Stimulated activated CD8-positive, alpha-beta memory T cell treated with anti-CD3 and anti-CD28 coated beads, Interleukin-7, amount 100 ng/mL, for 1 hour (primary cell): ENCODE data around the gene PIP5K1C.

Experiments
- DNase-seq, 2 donors: peaks; one replicate each; pipeline ENCODE4 v3.0.0-alpha.2; 2020; ENCODE audit warnings: low read depth in 2 of 2

The PIP5K1C gene

GRCh38 chr19:3693025-3693925 is 7.0 kb downstream of the PIP5K1C start:
- no peak for DNase-seq

DNA sequence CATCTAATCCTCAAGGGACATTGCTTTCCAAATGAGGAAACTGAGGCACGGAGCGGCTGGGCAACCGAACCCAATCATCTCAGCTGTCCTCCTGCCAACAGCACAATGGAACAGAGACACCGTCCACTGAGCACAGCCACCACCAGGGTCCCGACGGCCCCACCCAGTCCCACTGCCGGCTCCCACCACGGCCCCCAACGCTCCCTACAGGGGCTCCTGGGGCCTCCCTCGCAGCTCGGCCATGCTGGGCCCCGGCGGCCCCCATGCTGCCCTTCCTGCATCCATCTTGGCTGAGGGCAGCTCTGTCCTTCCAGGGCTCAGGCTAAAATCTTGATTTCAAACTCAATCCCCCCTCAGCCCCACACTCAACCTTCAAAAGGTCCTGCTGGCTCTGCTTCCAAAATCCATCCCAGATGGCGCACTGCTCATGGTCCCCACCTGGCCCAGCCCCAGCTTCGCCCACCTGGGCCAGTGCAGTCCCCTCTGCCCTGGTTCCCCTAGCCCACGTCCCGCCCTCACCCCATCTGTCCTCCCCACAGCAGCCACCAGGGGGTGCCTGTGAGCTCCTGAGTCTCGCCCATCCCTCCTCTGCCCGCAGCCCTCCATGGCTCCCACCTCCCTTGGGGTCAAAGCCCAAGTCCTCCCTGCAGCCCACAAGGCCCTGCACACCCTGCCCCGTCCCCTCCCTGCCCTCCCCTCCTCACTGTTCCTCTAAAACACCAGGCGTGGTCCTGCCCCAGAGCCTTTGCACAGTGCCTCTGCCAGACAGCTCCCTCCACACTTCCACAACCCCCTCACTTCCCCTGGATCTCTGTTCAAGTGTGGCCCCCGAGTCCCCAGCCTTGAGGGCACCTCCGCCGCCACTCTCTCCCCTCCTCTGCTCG is 7.9 kb downstream of the PIP5K1C start:
- DNase-seq: peak in 1 of 2 donors; percentile 22

GRCh38 chr19:3691726-3692125 is 8.5 kb downstream of the PIP5K1C start:
- no peak for DNase-seq

- no peak for DNase-seq
Observed at GRCh38 chr19:3691372-3691716, 8.9 kb downstream of the PIP5K1C start.

GRCh38 chr19:3690551-3691371 is 9.5 kb downstream of the PIP5K1C start:
- no peak for DNase-seq

DNA sequence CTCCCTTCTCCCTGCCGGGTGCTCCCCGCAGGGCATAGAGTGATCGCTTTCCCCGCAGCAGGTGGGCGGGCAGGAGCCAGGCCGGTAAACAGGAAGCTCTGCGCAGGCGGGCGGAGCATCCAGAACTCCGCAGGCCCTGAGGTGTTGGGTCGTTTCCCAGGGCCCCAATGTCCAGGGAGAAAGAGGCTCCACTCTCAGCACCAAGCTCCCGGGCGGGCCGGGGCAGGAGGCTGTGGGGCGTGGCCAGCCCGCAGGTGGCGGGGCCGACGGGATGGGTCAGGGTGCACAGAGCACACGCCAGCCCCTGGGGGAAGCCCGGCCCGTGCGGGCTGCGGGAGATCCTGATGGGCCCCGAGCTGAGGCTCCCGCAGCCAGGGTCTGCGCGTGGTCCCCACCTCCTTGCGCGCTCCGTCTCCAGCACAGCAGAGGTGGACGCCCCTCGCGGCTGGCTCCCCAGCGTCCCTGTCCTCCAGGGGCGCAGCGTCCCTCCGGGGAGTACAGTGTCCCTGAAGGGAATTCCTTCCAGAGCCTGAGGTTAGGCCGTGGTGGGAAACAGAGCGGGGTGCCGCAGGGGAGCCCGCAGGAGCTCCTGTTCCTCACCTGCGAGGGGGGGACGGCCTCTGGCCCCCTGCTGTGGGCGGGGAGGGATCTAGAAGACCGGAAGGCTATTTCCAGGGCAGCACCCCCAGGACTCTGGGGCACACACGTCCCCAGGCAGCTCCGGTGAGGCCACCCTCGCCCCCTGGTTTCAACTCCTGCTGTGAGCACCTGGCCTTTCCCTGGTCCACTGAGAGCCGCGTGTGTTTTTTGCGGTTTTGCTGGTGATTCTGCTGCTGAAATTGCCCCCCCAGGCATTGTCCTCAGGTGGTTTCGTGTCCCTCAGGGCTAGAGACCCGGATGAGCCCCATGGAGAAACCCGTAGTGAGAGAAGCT is 12.2 kb downstream of the PIP5K1C start:
- DNase-seq: no peak

GRCh38 chr19:3687393-3687773 is 12.9 kb downstream of the PIP5K1C start:
- no peak for DNase-seq

DNA sequence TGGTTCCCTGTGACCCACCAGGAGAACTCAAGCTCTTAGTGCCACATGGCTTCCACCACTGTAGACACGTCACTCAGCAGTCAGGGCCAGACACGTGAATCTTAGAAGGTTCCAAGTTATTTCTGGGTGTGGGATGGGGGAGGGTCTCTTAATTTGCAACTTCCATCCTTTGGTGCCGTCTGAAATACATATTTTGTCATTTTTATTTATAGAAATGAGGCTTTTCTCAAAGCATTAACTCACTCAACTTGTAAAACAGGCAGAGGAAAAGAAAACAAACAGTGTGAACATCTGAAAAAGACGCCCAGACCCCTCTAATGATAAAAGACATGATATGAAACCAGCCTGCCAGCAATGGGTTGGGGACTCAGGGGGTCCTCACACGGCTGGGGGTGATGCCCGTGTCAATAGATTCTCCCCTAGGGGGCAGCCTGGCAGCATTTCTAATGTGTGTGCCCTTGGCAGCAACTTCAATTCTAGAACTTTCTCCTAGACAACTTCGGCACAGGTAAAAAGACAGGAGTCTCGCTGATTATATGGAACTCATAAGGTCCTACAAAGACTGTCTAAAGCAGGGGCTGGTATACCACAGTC is 15.4 kb downstream of the PIP5K1C start:
- no peak for DNase-seq

GRCh38 chr19:3684054-3684816 is 16.0 kb downstream of the PIP5K1C start:
- no peak for DNase-seq

GRCh38 chr19:3683405-3684053 is 16.7 kb downstream of the PIP5K1C start:
- no peak for DNase-seq

- no peak for DNase-seq
Observed at GRCh38 chr19:3682741-3683404, 17.4 kb downstream of the PIP5K1C start.

DNA sequence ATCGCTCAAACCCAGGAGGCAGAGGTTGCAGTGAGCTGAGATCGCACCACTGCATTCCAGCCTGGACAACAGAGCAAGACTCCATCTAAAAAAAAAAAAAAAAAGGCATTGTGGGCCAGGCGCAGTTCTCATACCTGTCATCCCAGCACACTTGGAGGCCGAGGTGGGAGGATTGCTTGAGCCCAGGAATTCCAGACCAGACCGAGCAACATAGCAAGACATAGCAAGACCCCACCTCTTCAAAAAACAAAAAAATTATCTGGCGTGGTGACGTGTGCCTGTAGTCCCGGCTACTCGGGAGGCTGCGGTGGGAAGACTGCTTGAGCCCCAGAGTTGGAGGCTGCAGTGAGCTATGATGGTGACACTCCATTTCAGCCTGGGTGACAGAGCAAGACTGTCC is 18.0 kb downstream of the PIP5K1C start:
- no peak for DNase-seq

- DNase-seq: no peak
Observed at GRCh38 chr19:3680939-3681338, 19.3 kb downstream of the PIP5K1C start.

GRCh38 chr19:3679581-3679980 is 20.7 kb downstream of the PIP5K1C start:
- no peak for DNase-seq

- no peak for DNase-seq
Observed at GRCh38 chr19:3679138-3679537, 21.1 kb downstream of the PIP5K1C start.

DNA sequence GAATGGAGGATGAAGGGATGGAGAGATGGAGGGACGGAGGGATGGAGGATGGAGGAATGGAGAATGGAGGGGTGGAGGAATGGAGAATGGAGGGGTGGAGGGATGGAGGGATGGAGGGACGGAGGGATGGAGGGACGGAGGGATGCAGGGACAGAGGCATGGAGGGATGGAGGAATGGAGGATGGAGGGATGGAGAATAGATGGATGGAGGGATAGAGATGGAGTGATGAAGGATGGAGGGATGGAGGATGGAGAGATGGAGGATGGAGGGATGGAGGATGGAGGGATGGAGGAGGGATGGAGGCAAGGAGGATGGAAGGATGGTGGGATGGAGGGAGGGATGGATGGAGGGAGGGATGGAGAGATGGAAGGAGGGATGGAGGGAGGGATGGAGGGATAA is 22.1 kb downstream of the PIP5K1C start:
- no peak for DNase-seq

DNA sequence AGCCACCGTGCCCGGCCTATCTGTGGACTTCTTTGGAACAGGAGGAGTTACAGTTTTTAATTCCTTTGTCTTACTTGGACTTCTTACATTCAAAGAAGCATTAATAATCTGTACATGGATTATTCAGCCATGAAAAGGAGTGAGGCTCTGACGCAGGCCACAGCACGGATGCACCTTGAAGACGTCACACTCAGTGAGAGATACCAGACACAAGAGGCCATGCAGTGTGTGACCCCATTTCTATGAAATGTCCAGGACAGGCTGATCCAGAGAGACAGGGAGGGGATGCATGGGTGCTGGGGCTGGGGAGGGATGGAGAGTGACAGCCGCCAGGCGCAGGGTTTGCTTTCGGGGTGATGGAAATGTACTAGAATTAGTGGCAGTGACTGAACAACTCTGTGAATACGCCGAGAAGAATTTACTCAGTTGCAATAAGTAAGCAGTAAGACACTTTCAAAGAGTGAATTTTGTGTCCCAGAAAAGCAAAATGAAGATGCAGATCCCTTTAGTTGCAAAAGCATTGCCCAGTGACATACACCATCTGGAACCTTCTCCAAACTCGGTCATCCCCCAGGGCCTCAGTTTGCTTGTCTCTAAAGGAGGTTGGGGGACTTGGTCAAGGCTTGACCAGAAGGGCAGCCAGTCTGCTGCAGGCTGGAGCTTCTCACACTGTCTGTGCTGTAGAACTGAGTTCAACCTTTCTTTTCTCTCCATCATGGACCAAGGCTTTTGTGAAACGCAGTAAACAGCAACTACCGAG is 25.3 kb downstream of the PIP5K1C start:
- DNase-seq: no peak
